Hippocampal formation (tissue), 2 donors: Measurements from ENCODE around the gene CREB5.

ENCODE experiments used
- DNase-seq, 2 donors: peaks; one replicate each; lab custom pipeline; 2025; lab: John Stamatoyannopoulos, UW

Gene CREB5

DNA sequence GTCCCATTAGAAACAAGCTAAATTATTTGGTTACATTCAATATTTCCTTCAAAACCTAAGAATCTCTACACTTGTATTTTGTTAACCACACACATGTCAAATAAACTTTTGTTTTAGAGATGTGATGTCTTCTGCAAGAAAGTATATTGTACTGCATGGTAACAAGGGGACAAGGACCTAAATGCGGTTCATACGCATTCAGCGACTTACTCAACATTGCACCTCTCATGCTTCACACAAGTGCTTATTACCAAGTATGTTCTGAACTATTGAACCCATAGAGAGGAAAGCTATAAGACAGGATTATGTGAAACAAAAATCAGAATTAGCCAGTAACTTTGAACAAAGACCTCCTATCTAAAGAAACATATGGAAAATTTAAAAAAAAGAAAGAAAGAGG is 68.3 kb downstream of the CREB5 start:
- no peak for DNase-seq

DNA sequence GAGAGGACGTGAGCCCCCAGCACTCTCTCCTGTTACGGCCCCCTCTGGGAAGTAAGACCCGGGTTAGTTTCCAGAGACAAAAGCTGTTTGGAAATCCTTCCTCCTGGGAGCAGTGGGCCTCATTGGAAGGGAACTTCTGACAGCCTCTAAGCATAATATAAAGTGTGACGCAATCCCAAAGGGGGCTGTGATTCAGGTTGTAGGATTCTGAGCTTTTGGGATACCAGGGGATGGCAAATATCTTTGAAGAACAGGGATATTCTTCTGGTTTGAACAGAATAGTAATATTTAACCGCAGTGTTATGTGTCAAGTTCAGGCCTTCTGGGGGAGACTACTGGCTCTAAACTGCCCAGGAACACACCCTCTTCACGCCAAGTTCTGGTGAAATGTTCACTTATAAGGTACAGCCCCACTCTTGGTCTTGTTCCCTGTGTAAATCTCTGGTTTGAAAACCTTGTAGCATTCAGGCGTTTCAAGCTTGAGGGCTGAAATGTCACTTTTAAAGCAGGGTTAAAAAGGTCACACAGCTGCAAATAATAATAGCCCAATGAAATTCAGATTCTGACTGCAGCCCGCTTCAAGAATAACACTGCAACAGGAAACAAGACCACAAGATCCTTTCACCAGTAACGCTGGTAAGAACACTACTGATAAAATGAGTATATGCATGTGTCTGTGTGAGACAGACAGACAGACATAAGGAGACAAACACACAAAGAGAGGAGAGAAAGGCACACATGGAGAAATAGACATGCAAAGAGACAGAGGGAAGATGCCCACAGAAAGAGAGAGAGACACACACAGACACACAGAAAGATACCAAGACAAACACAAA is 69.0 kb downstream of the CREB5 start:
- no peak for DNase-seq

DNA sequence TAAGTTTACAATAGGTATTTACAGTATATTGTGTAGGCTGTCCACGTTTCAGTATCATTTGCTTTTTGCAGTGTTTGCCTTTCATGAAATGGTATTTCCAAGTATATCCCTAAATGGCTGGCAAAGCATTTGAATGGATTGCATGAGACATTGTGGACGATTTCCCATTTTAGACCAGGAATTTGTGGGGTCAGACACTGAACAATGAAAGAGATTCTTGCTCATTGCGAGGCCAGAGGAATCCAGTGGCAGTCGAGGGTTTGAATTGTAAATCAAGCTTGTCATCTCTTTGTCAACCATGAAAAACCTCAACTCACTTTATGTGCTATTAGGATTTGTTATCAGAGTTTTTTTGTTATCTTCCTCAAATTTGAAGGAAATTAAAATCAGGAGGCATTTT is 70.8 kb downstream of the CREB5 start:
- DNase-seq = no peak

DNA sequence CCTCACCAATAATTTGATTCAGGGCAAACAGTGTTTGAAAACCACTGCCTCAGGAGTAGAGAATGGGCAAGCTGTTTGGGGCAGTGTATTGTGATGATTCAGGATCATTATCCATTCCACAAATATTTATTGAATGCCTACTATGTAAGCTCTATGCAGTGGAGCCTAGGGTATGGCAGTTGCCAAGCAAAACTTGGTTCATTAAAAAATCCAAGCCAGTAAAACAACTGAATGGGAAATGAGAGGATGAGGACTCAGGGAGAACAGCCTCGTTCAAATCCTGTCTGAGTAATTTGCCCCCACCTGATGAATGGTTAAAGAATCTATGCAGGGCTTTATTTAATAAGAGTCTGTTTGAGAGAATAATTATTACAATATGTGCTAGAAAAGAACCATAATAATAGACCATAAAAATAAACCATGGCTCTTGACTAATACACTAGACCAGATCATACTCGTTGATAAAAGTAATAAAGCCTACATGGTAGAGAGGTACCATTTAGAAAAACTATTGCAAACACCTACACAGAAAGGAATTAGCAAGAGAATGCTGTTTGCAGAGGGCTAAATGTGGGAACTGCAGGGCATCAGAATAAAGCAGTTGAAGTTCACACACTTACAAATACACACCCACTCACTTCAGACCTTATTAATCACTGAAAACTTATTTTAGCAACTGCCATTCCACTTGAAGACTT is 71.7 kb downstream of the CREB5 start:
- DNase-seq = no peak

DNA sequence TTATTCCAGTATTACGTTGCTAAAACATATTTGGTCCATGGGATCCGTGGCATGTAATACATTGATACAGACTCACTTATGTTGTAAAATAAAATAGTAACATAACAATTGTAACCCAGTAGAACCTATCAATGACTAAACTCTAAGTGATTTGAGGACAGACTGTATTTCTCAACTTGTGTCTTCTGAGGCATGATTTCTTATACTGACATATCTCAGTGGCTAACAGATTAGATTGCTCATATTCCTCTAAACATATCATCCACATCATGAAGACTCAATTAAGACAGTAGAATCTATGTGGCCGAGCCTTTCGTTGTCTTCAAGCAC is 72.3 kb downstream of the CREB5 start:
- DNase-seq = no peak

DNA sequence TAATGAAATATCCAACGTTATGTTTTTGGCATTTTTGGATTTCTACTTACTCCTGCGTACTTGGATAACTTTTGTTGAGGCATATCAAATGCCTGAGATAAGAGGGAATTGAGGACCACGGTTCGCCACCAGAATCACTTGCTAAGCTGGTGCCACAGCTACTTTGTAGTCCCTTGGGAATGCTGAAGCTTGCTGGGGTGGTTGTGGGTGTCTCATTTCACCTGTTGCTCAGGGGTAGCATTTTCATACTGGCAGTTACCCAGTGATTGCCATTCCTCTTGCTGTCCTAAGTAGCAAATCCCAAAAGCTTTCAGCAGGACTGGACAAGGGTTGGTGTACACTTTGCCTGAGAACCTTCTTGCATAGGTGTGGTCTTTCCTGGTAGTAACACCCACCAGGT is 75.2 kb downstream of the CREB5 start:
- DNase-seq = no peak

DNA sequence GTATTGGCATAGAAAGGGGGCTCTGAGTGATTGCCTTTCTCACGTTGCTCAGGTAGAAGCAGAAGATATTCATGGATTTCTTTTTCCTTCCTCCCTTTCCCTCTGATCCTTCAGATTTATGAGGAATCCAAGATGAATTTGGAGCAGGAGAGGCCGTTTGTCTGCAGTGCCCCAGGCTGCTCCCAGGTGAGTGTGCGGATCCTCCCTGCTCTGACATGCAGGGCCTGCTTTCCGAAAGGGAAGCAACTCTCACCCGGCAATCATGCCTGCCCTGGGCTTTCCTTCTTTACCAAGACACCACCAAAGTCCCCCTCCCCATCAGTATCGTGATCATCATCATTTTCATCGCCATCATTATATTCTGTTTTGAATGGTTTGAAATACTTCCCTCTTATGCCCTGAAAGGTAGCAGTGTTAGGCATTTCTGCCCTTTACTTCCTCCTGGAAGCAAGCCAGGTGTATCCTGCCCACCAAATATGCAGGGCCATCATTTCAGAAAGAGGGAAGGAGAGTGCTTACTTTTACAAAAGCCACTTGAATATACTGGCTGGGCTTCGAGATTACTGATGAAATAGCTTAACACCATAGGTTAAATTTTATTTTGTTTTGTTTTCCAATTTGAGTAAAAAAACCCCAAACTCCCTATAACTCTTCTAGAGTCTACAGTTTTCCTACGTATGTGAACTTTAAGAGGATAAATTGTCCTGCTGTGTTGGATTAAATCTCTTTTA is 75.9 kb downstream of the CREB5 start:
- no peak for DNase-seq

DNA sequence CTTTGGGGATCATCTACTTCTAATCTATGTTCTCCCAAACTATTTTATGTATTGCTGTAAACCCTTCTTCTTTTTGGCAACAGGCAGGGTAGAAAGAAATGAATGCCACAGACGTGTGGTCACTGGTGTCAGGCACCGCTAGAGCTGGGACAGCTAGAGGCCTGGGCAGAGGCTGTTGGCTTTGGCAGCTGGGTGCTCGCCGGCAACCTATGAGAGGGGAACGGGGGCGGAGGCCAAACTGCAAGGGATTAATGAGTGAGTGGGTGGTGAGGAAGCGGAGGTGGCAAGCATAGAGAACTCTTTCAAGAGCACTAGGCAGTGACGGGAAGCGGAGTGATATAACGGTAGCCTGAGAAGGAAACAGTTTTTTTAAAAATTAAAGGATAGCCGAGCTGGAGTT is 78.5 kb downstream of the CREB5 start:
- DNase-seq = no peak

DNA sequence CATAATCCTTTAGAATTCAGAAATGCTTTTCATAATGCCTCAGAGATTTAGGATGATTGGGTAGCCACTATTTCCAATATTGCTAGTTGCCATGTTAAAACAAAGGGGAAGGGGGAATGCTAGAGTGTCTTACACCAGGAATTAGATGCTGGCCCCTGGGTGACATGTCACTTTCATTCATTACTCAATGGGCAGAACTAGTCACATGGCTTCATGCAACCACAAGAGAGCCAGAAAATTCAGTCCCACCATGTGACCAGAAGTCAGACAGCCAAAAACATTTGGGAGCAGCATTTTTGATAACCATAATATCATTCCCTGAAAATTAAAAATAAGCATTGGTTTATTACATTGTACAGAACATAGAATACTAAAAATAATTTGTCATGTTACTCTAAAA is 81.2 kb downstream of the CREB5 start:
- no peak for DNase-seq

DNA sequence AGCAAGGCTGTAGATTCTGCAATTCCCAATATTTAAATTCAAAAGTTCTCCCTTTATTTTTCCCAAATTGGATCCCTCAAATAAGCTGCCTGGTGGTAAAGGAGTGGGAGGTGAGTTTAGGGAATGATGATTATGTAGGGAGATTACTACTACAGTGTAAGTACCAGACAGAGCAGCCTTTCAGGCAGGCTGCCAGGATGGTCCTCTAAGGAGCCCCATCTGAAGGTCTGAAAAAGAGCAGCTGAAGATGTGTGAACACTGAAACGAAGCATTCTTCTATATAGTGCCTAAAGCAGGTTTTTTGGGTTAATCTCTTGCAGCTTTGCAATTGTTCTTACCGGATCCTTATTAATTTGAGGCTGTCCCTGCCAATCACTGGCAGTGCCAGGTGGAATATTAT is 84.7 kb downstream of the CREB5 start:
- DNase-seq = no peak

DNA sequence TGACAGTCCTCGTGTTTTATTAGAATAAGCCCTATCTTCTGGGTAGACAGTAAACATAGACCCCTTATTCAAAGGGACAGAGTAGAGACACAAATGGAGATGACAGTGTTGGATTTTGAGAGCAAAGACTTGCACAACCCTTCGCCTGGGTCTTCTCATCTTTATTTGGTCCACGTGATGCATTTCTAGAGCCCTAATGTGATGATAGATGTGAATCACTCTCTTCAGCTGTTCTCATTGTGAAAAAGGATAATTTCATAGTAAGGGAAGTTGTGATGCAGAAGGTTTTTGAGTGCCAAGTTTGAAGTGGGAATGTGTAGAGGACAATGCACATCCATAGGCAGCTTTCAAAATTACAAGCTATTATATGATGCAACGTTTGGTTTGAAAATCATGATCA is 86.3 kb downstream of the CREB5 start:
- no peak for DNase-seq

DNA sequence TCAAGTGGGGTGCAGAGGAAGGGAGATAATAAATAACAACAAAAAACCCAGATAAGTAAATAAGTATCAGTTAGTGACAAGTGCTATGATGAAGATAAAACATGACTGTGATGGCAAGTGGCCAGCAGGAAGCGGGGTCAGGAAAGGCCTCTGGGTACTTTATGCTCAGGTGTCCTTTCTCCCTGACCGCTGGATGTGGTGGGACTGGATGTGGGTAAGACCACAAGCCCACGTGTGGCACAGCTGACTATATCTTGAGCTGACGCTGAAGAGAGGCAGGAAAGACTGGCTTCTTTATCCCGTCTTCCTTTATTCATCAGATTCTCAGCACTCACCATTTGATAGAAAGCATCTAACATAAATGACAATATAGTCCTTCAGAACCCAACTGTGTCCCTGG is 87.8 kb downstream of the CREB5 start:
- DNase-seq = no peak

DNA sequence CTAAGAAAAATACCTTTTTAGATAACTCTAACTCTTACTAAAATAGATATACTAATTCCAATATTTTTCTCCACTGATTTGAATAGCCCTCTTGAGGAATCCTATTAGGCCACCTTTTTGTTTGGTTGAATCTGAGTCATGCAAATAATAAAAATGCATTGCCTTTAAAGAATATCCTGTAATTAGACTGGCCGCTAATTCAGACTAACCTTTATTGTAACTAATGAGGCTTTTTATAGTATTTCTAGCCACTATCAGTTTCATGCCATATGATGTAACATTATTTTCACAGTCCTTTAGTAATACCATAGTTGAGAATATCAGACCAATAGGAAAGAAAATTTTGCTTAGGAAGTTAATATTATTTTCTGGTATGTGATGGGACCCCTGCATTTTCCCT is 90.1 kb downstream of the CREB5 start:
- no peak for DNase-seq

DNA sequence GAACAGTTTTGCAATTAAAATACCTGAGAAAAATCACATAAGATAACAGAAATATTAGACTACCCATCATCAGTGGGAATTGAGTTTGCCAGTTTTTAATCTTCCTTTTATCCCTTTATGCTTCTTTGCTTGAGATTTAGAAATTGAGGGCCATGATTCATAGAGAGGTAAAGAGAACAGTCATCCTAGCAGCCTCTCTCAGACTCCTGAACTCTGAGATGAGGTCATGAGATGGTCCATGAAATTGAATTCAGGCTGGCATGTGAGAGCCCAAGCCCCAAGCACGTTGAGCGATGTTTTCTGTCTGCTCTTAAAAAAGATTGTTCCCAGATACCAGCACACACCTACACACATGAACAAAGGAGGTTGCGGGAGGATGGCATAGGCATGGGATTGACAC is 91.1 kb downstream of the CREB5 start:
- DNase-seq = no peak

DNA sequence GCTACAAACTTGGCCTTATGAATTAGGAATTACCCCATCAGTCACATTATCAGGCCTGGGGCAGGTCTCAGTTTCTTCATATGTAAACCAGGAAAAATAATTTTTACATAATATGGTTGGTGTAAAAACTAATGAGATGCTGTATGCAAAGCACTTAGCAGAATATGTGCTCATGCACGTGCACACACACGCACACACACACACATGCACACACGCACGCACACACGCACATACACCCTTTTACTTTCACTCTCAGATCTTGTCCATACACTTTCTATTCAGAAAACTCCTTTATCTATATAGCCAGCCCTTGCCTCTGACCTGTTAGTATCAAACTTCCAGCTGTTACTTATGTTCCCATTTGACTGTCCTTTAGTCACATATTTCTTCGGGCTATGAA is 92.7 kb downstream of the CREB5 start:
- DNase-seq = no peak

DNA sequence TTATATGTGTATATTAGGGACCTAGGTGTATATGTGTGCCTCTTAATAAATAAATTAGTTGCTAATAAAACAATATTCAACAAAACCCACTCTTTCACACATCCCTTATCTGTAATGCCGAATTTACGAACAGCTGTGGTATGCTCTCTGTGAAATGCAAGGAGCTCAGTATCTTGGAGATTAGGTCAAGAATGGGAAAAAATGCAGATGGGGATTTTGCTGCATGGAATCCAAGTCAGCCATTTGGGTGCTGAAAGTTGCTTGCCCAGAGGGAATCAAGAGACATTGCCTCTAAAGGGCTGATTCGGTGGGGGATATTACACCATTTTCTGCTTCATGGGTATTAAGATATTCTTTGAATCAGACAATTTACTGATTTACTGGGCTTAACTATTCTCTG is 93.5 kb downstream of the CREB5 start:
- no peak for DNase-seq

DNA sequence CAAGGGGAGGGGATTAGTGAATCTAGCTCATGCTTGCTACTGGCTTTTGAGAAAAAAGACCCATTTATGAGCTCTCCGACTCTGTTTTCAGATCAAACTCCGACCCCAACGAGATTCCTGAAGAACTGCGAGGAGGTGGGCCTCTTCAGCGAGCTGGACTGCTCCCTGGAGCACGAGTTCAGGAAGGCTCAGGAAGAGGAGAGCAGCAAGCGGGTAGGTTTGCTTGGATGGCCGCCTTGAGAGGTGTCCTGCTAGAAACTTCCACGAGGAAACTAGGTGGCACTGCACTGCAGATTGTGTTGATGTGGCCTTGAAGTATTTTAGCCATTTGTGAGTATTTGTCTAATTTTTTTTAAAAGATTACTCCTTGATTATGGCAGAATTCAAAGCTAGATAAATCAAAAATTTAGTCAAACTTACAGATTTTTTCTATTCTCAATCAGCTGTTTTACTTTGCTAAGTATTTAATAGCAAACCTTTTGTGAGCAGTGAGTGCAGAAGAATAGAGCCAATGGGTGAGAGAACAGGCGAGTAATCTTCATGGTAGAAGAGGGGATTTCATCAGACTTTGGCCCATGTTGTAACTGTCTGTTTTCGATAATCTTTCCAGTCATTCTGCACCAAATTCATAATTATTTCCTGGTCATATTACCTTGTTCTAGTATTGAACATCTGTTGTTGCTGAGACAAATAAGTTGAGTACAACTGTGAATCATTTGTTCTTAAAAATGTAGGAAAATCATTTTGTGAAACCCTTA is 95.4 kb downstream of the CREB5 start:
- no peak for DNase-seq

DNA sequence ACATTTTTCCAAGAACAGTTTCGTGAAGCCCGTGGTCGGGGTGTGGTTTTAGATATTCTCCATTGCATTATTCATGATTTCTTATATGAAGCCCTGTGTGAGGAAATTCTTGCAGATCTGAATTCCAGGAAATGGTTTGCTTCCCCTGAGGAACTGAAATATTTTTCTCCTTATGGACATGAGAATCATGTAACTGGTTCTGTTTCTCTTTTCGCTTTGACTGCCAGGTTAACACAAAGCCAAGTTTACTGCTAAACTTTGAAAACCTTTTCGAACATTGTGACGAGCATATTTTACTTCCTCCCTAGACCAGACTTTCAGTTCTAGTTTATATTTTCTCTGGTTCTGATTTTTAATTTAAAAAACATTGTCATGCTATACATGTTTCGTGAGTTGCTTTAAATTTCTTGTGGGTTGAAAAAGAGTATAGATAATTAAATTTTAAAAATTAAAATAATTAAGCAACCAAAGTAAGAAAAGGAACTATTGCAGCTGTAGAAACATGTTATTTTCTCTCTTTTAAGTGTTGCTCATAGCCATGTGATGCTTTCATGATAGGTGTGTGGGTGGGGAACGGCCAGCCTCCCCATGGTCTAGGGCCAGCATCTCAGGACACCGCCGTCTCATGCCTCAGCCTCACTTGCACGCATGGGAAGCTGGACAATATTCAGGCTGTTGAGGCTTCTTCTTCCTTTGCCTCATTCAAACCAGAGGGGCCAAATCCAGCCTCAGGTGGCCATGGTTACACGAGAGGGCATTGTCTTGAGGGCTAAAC is 97.1 kb downstream of the CREB5 start:
- no peak for DNase-seq

DNA sequence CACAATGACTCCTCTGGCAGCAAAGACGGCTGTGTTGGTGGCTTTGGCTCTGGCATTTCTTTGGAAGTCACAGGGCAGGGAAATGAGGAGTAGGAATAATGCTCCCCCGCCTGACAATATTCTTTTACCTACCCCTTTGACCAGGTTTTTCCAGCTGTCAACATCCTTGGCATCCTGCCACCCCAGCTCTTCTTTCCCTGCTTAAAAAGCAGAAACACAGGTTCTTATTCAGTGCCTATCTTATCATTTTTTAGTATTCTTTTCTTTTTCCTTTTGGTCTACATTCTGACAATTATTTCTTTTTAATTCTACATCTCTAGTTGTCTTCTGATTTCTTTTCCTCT is 97.7 kb downstream of the CREB5 start:
- DNase-seq = no peak

DNA sequence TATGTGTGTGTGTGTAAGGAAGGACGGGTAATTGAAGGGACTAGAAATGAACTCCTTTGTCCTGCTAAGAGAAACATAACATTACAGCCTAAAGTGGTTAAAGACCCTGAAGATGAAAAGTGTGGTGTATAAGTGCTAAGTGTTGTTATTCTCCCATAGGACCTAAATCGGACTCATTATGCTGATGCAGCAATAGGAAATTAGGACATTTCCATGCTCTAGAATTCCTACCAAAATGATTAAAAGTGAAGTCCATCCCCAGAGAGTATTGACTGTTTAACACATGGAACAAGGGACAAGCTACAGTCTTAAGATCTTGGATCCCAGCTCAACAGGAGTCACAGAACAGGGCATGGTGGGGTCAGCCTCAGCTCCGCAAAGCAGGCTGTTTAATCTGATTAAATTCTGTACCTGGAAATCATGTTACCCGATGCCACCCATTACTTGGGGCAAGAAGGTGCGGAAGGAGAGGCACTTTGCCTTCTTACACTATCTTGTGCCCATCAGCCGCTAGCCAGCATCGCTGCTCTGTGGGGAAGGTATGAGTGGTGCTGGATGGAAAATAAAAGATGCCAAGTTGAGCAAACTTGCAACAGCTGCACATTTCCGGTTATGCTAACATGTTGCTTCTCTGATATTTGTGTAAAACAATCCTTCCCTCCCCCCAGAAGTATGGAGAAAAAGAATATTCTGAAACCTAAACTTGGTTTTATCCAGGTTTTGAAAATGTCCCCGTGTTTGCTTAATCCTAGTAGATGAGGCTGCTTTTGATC is 100.5 kb downstream of the CREB5 start:
- DNase-seq = no peak
